WTC11 (cell line): ENCODE data around the gene EPB41L4B.
"Not testable (repeated sequence)": the region's sequence is repeated elsewhere in the genome, so short reads cannot be mapped to it uniquely, and the experiment has no call there.

ENCODE experiments used
- CREB1 ChIP-seq: sonication (generic); formaldehyde crosslinking; IDR thresholded peaks from 2 replicates; pipeline ENCODE4 v1.8.0; 2023; ENCODE audit warnings: mild to moderate bottlenecking, missing genetic modification reagents
- CTCF ChIP-seq: fragments of 200-600 bp; IDR thresholded peaks from 2 replicates; pipeline ENCODE4 v1.8.0; 2022; ENCODE audit warnings: antibody characterized with exemption
- ETV6 ChIP-seq: sonication (generic); formaldehyde crosslinking; IDR thresholded peaks from 2 replicates; pipeline ENCODE4 v1.8.1; 2022; ENCODE audit warnings: mild to moderate bottlenecking, missing genetic modification reagents
- FOXJ3 ChIP-seq: sonication (generic); formaldehyde crosslinking; IDR thresholded peaks from 2 replicates; pipeline ENCODE4 v1.9.0; 2021; ENCODE audit warnings: missing genetic modification reagents, mild to moderate bottlenecking, borderline replicate concordance
- FOXP4 ChIP-seq: sonication (generic); formaldehyde crosslinking; IDR thresholded peaks from 2 replicates; pipeline ENCODE4 v1.8.0; 2022; ENCODE audit warnings: mild to moderate bottlenecking, missing genetic modification reagents
- KAT7 ChIP-seq: sonication (generic); formaldehyde crosslinking; IDR thresholded peaks from 2 replicates; pipeline ENCODE4 v1.8.1; 2023; ENCODE audit warnings: missing genetic modification reagents, mild to moderate bottlenecking, borderline replicate concordance
- NFYB ChIP-seq: sonication (generic); formaldehyde crosslinking; conservative IDR thresholded peaks from 2 replicates; pipeline ENCODE4 v1.8.0; 2022; ENCODE audit warnings: low read depth, missing genetic modification reagents
- NR1H2 ChIP-seq: sonication (generic); formaldehyde crosslinking; IDR thresholded peaks from 2 replicates; pipeline ENCODE4 v1.9.0; 2021; ENCODE audit warnings: mild to moderate bottlenecking, moderate library complexity, missing genetic modification reagents
- PREB ChIP-seq: sonication (generic); formaldehyde crosslinking; IDR thresholded peaks from 2 replicates; pipeline ENCODE4 v1.8.1; 2022; ENCODE audit warnings: mild to moderate bottlenecking, missing genetic modification reagents, moderate library complexity, borderline replicate concordance
- SOX15 ChIP-seq: fragments of 250-450 bp; sonication (Bioruptor Pico); IDR thresholded peaks from 2 replicates; pipeline ENCODE4 v1.9.0; 2021; ENCODE audit warnings: mild to moderate bottlenecking
- ZBTB43 ChIP-seq: sonication (generic); formaldehyde crosslinking; IDR thresholded peaks from 2 replicates; pipeline ENCODE4 v1.8.1; 2023; ENCODE audit warnings: mild to moderate bottlenecking, missing genetic modification reagents
- ZNF121 ChIP-seq: sonication (generic); formaldehyde crosslinking; IDR thresholded peaks from 2 replicates; pipeline ENCODE4 v1.8.0; 2023; ENCODE audit warnings: missing genetic modification reagents
- ZNF232 ChIP-seq: sonication (generic); formaldehyde crosslinking; IDR thresholded peaks from 2 replicates; pipeline ENCODE4 v1.8.0; 2022; ENCODE audit warnings: mild to moderate bottlenecking, missing genetic modification reagents
- ZNF396 ChIP-seq: fragments of 250-450 bp; sonication (Bioruptor Pico); IDR thresholded peaks from 2 replicates; pipeline ENCODE4 v1.8.0; 2021; ENCODE audit warnings: mild to moderate bottlenecking, moderate library complexity, borderline replicate concordance

- not testable (repeated sequence) for TF ChIP-seq CTCF; ZBTB43; NFYB (CRISPR knock-in tag); CREB1 (CRISPR knock-in tag); NR1H2 (CRISPR knock-in tag); ZNF121 (CRISPR knock-in tag); ZNF232 (CRISPR knock-in tag); PREB (CRISPR knock-in tag); SOX15 (CRISPR knock-in tag); FOXJ3 (CRISPR knock-in tag); ZNF396 (CRISPR knock-in tag); FOXP4 (CRISPR knock-in tag); ETV6 (CRISPR knock-in tag); KAT7 (CRISPR knock-in tag)
Observed at GRCh38 chr9:109126671-109127070, 194.2 kb downstream of the EPB41L4B start.
